PC-3 (cell line): Measurements from ENCODE around the gene FAM120AOS.

ENCODE experiments used
- EZH2 ChIP-seq: fragments of 300-600 bp; sonication (generic); IDR thresholded peaks from one replicate; pipeline ENCODE4 v1.6.1; 2017; ENCODE audit warnings: antibody characterized with exemption, mild to moderate bottlenecking, low read length; ENCODE audit not compliant: unreplicated experiment
- EZH2phosphoT487 ChIP-seq: fragments of 300-600 bp; sonication (generic); IDR thresholded peaks from 2 replicates; pipeline ENCODE4 v1.6.1; 2018; ENCODE audit warnings: mild to moderate bottlenecking, antibody characterized with exemption, low read length, borderline replicate concordance
- TF ChIP-seq, protein P1 (sequence below): fragments of 300-600 bp; sonication (generic); conservative IDR thresholded peaks from 2 replicates; pipeline ENCODE4 v1.5.1; 2017; ENCODE audit warnings: antibody characterized with exemption, low read depth, mild to moderate bottlenecking, low read length

DNA sequence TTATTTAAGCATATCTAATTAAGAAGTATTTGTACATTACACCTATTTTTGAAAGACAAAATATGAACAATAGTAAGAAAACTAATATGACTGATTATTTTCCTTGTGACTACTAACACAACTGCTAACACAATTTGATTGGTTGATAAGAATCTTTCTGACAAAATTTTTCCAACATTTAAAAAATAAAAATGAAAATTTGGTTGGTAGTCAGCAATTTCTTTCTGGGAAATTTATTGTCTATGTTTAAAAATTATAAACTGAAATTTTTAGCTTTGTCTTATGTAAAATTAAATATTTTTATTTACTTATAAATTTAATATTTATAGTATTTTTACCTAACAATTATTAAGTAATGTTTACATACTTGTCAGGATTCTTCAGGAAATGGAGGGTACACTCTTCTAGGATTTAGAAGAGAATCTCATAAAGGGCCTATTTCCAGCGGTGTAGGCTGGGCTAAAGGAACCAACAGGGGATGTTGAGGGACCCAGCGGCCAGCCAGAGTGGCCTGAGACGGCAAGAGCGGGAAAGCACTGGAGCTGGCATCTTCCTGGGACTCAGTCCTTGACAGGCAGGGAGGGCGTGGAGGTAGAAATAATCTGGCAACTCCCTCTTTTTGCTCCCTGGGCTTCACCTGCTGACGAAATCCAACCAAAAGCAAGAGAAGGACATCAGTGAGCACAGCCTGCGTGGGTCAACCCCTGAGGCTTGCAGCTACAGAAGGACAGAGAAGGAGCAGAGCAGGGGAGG is 16.6 kb downstream of the FAM120AOS start:
- TF ChIP-seq, protein P1, sequence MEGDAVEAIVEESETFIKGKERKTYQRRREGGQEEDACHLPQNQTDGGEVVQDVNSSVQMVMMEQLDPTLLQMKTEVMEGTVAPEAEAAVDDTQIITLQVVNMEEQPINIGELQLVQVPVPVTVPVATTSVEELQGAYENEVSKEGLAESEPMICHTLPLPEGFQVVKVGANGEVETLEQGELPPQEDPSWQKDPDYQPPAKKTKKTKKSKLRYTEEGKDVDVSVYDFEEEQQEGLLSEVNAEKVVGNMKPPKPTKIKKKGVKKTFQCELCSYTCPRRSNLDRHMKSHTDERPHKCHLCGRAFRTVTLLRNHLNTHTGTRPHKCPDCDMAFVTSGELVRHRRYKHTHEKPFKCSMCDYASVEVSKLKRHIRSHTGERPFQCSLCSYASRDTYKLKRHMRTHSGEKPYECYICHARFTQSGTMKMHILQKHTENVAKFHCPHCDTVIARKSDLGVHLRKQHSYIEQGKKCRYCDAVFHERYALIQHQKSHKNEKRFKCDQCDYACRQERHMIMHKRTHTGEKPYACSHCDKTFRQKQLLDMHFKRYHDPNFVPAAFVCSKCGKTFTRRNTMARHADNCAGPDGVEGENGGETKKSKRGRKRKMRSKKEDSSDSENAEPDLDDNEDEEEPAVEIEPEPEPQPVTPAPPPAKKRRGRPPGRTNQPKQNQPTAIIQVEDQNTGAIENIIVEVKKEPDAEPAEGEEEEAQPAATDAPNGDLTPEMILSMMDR: no peak
- TF ChIP-seq EZH2 (no peak), EZH2phosphoT487 (no peak)
